K562 (cell line): Measurements from ENCODE around the gene ADGRD1. TPM values are rescaled to one million over a fixed set of nuclear protein-coding genes. Genes with fewer than 3 reads are reported as not detected.

ENCODE experiments used
- ATAC-seq: fragments of 200-7000 bp; cut with Tn5 transposase; 3 replicates; pipeline ENCODE4 v1.9.1; 2020; ENCODE audit warnings: moderate library complexity
- BruUV-seq: library from RNA; stranded (reverse); fragments of 400-500 nt; replicated peaks from 2 replicates; lab custom pipeline; 2021; lab: Mats Ljungman, UMichigan
- CTCF ChIA-PET: fragments of 300-600 bp; formaldehyde crosslinking; extraction: SDS; loops from one replicate; lab custom pipeline; 2021; ENCODE audit warnings: low intra/inter-chr PET ratio; lab: Yijun Ruan, JAX
- POLR2A ChIA-PET: fragments of 300-600, 350-650 bp; sonication (Branson Sonifier 250); formaldehyde crosslinking; extraction: SDS; loops from one replicate; lab custom pipeline; 2021; ENCODE audit warnings: antibody characterized with exemption, inconsistent platforms; lab: Yijun Ruan, JAX
- DNase-seq, 4 experiments: peaks; one replicate each; pipeline versions ENCODE4 v3.0.0 to v3.0.0-alpha.2; 2011 to 2018; ENCODE audit warnings: low spot score in 3 of 4, mixed read lengths in 3 of 4; ENCODE audit errors: extremely low read depth in 1 of 4
- FAIRE-seq: peaks from 2 replicates; lab custom pipeline; 2011; peaks lifted over from hg19 to GRCh38; lab: Jason Lieb, UNC
- H2AFZ ChIP-seq: 2 replicates; pipeline ENCODE4 v1.6.0; 2011; ENCODE audit warnings: low read depth, low read length, control low read depth, inconsistent platforms
- H3K27ac ChIP-seq: fragments of 200-600 bp; 3 replicates; pipeline ENCODE4 v1.8.0; 2011; ENCODE audit warnings: low read depth, mild to moderate bottlenecking, control low read depth, inconsistent platforms, low read length, moderate library complexity, mixed read lengths; ENCODE audit errors: extremely low read depth
- H3K27me3 ChIP-seq, 2 experiments: fragments of 300-600 bp in 1 of 2; 2 replicates in 1 of 2; 3 replicates in 1 of 2; pipeline versions ENCODE4 v1.6.0 to v1.8.0; 2011; ENCODE audit warnings: inconsistent platforms in 2 of 2, low read length in 2 of 2, mild to moderate bottlenecking in 1 of 2, mixed read lengths in 1 of 2, moderate library complexity in 1 of 2; ENCODE audit not compliant: control insufficient read depth in 2 of 2, insufficient read depth in 2 of 2
- H3K36me3 ChIP-seq: fragments of 300-600 bp; 3 replicates; pipeline ENCODE4 v1.8.0; 2011; ENCODE audit warnings: mild to moderate bottlenecking, low read length, inconsistent platforms; ENCODE audit not compliant: control insufficient read depth, insufficient read depth
- H3K4me1 ChIP-seq, 2 experiments: fragments of 200-600 bp in 1 of 2; replicated peaks in 1 of 2; 2 replicates in 1 of 2; 3 replicates in 1 of 2; pipeline versions ENCODE4 v1.5.1 to v1.8.0; 2011; ENCODE audit warnings: inconsistent platforms in 2 of 2, low read length in 2 of 2, mild to moderate bottlenecking in 1 of 2, mixed read lengths in 1 of 2, moderate library complexity in 1 of 2; ENCODE audit not compliant: control insufficient read depth in 2 of 2, insufficient read depth in 2 of 2
- H3K4me2 ChIP-seq: 2 replicates; pipeline ENCODE4 v1.6.1; 2011; ENCODE audit warnings: low read length, control low read depth, inconsistent platforms, mixed read lengths; ENCODE audit not compliant: insufficient read depth
- H3K4me3 ChIP-seq: fragments of 200-600 bp; sonication (generic), shearing (Covaris generic); 2 replicates; pipeline ENCODE4 v1.5.1; 2016; ENCODE audit warnings: control low read depth, inconsistent platforms
- H3K79me2 ChIP-seq: fragments of 200-600 bp; 3 replicates; pipeline ENCODE4 v1.8.0; 2011; ENCODE audit warnings: low read length, inconsistent platforms; ENCODE audit not compliant: control insufficient read depth, insufficient read depth
- H3K9ac ChIP-seq, 2 experiments: 2 replicates each; pipeline versions ENCODE4 v1.6.0 to v1.6.1; 2011; ENCODE audit warnings: low read depth in 2 of 2, low read length in 2 of 2, control low read depth in 1 of 2, inconsistent platforms in 1 of 2, mild to moderate bottlenecking in 1 of 2, mixed read lengths in 1 of 2; ENCODE audit not compliant: insufficient read depth in 1 of 2
- H3K9me1 ChIP-seq: one replicate; pipeline ENCODE4 v1.6.0; 2011; ENCODE audit warnings: inconsistent platforms, mild to moderate bottlenecking, low read length, moderate library complexity; ENCODE audit not compliant: control insufficient read depth, insufficient read depth
- H3K9me3 ChIP-seq: replicated peaks from 2 replicates; pipeline ENCODE4 v1.5.1; 2011; ENCODE audit warnings: low read depth, low read length, inconsistent platforms; ENCODE audit not compliant: control insufficient read depth, insufficient read depth
- H4K20me1 ChIP-seq: replicated peaks from 2 replicates; pipeline ENCODE4 v1.6.1; 2011; ENCODE audit warnings: low read length, inconsistent platforms, mixed read lengths; ENCODE audit not compliant: control insufficient read depth, insufficient read depth
- ARNT ChIP-seq, 2 experiments: fragments of 450-650 bp; IDR thresholded peaks; 2 replicates each; pipeline ENCODE4 v1.6.1; 2016; ENCODE audit warnings: mild to moderate bottlenecking in 1 of 2
- ELF1 ChIP-seq: fragments of 200-800 bp; sonication (Bioruptor generic); IDR thresholded peaks from 2 replicates; pipeline ENCODE4 v1.6.1; 2016; ENCODE audit warnings: missing genetic modification characterization, missing compliant biosample characterization
- ESRRA ChIP-seq: fragments of 450-650 bp; IDR thresholded peaks from 2 replicates; pipeline ENCODE4 v1.6.1; 2014; ENCODE audit warnings: low read depth, mild to moderate bottlenecking, moderate library complexity, borderline replicate concordance
- MXD1 ChIP-seq: fragments of 250-450 bp; sonication (Bioruptor Pico); IDR thresholded peaks from 2 replicates; pipeline ENCODE4 v1.8.0; 2021; ENCODE audit warnings: borderline replicate concordance, mild to moderate bottlenecking, moderate library complexity; ENCODE audit not compliant: poor library complexity, severe bottlenecking
- NELFE ChIP-seq: IDR thresholded peaks from 2 replicates; pipeline ENCODE4 v1.6.1; 2011; ENCODE audit warnings: mild to moderate bottlenecking; ENCODE audit not compliant: insufficient read depth, insufficient read length
- PTTG1 ChIP-seq: fragments of 450-650 bp; IDR thresholded peaks from 2 replicates; pipeline ENCODE4 v1.6.1; 2016; ENCODE audit warnings: low read depth, mild to moderate bottlenecking, missing genetic modification characterization, missing compliant biosample characterization
- RAD51 ChIP-seq: fragments of 450-650 bp; IDR thresholded peaks from 2 replicates; pipeline ENCODE4 v1.7.1; 2016; ENCODE audit warnings: low read depth, mild to moderate bottlenecking, borderline replicate concordance
- TGIF2 ChIP-seq: sonication (generic); formaldehyde crosslinking; IDR thresholded peaks from 2 replicates; pipeline ENCODE4 v1.8.1; 2022; ENCODE audit warnings: mild to moderate bottlenecking, missing genetic modification reagents, moderate library complexity
- ZKSCAN1 ChIP-seq: fragments of 150-350 bp; IDR thresholded peaks from 2 replicates; pipeline ENCODE4 v1.6.1; 2016; ENCODE audit warnings: low read depth, low read length
- ZNF347 ChIP-seq: fragments of 450-650 bp; formaldehyde crosslinking; IDR thresholded peaks from 2 replicates; pipeline ENCODE4 v1.4.0; 2020; ENCODE audit warnings: low read depth, mild to moderate bottlenecking, moderate library complexity
- ZNF354B ChIP-seq: fragments of 250-450 bp; sonication (Bioruptor Pico); IDR thresholded peaks from 2 replicates; pipeline ENCODE4 v1.4.0; 2020
- ZNF398 ChIP-seq: fragments of 250-450 bp; sonication (Bioruptor Pico); IDR thresholded peaks from 2 replicates; pipeline ENCODE4 v1.8.0; 2021; ENCODE audit warnings: moderate library complexity, mild to moderate bottlenecking, inconsistent platforms
- ZNF507 ChIP-seq: conservative IDR thresholded peaks from 2 replicates; pipeline ENCODE4 v1.6.1; 2017; ENCODE audit warnings: missing genetic modification characterization, missing compliant biosample characterization
- ZNF699 ChIP-seq: fragments of 250-450 bp; sonication (Bioruptor Pico); IDR thresholded peaks from 2 replicates; pipeline ENCODE4 v1.8.0; 2021; ENCODE audit warnings: mild to moderate bottlenecking, moderate library complexity; ENCODE audit not compliant: insufficient replicate concordance
- ZNF717 ChIP-seq: fragments of 250-450 bp; sonication (Bioruptor Pico); IDR thresholded peaks from 2 replicates; pipeline ENCODE4 v1.5.0; 2021
- ZNF785 ChIP-seq: fragments of 250-450 bp; sonication (Bioruptor Pico); IDR thresholded peaks from 2 replicates; pipeline ENCODE4 v1.4.0; 2020; ENCODE audit warnings: mild to moderate bottlenecking
- ZSCAN29 ChIP-seq: fragments of 450-650 bp; IDR thresholded peaks from 2 replicates; pipeline ENCODE4 v1.6.1; 2017
- WGBS: fragments of 100-300 bp; shearing (Covaris generic); methylation state at CpG from one replicate; pipeline ENCODE4 v1.1.6; 2016; ENCODE audit warnings: low coverage, mixed read lengths; ENCODE audit not compliant: insufficient coverage; ENCODE audit errors: missing lambda C conversion rate; 5-methylcytosine and 5-hydroxymethylcytosine counted together
- in situ Hi-C: fragments of 300-500 bp; cut with MboI; formaldehyde crosslinking; loops from 4 replicates; pipeline ENCODE4 v1.15.0; 2018; ENCODE audit warnings: inconsistent platforms, mixed read lengths
- intact Hi-C: fragments of 100-400 bp; cut with micrococcal nuclease; formaldehyde crosslinking; loops from 2 replicates; pipeline ENCODE4 v1.14.2; 2022
- polyA plus RNA-seq, 8 experiments: library from polyadenylated mRNA; depleted of rRNA in 4 of 8; stranded (reverse) in 5 of 8; unstranded in 3 of 8; fragments of >200 nt; fragmentation: Nextera tagmentation in 2 of 8; fragmentation: Illumina TruSeq in 1 of 8; extraction: Ambion mirVana in 2 of 8; extraction: Trizol in 1 of 8; gene quantifications; 2 replicates each; pipeline versions ENCODE4 v1.2.1 to v1.2.3, GENCODE V29; 2011 to 2014; ENCODE audit warnings: inconsistent platforms in 1 of 8, missing spikeins in 1 of 8
- total RNA-seq, 7 experiments: library from RNA; depleted of rRNA in 6 of 7; stranded (reverse); fragments of >200 nt in 6 of 7; fragmentation: Illumina TruSeq in 2 of 7; extraction: Trizol in 2 of 7; gene quantifications; 2 replicates each; pipeline versions ENCODE4 v1.2.1 to v1.2.3, GENCODE V29; 2011 to 2021; ENCODE audit warnings: low replicate concordance in 1 of 7

Gene ADGRD1
- total and polyA plus RNA-seq, 9 of the 15 experiments (the other 6 are each of a cell fraction or from before 2014, with no cell fraction given) = 1.7 to 11.7 (median 3.3) TPM

GRCh38 chr12:131010396-131011131, 56.9 kb downstream of the ADGRD1 start:
- POLR2A ChIA-PET = no interaction called here
- TF ChIP-seq TGIF2 (CRISPR knock-in tag) = no peak
- TF ChIP-seq ELF1 (tag) = no peak
- no peak for TF ChIP-seq NELFE
- TF ChIP-seq ZSCAN29 = no peak
- TF ChIP-seq ZNF398 = no peak
- no peak for TF ChIP-seq ARNT (IDR thresholded peaks at IDR 0.05)
- TF ChIP-seq ZNF785 (CRISPR knock-in tag) = no peak
- no peak for TF ChIP-seq PTTG1 (tag)
- TF ChIP-seq RAD51 = no peak
- TF ChIP-seq ZNF507 (tag) = no peak
- TF ChIP-seq ZNF717 (CRISPR knock-in tag) = no peak
- no peak for TF ChIP-seq ZNF699 (CRISPR knock-in tag)
- TF ChIP-seq ZKSCAN1 = no peak
- TF ChIP-seq ZNF347 (CRISPR knock-in tag) = no peak
- TF ChIP-seq ZNF354B (CRISPR knock-in tag) = no peak
- no peak for TF ChIP-seq MXD1 (CRISPR knock-in tag)
- no peak for TF ChIP-seq ESRRA

More at GRCh38 chr12:131010396-131011131, 56.9 kb downstream of the ADGRD1 start:
- Histone ChIP-seq H3K9ac (no peak overlapping the region), H3K79me2 (no peaks in the 10 kb centered on the region), H3K27me3 (peaks cover 0 to 36% of the 10 kb centered on the region in 2 experiments; a peak in 2 of 5 replicates), H3K9me1 (no peaks in the 10 kb centered on the region), H3K27ac (no peak overlapping the region), H3K4me2 (no peak overlapping the region), H2AFZ (no peak overlapping the region), H3K9me3 (no peaks in the 10 kb centered on the region), H3K4me3 (no peak overlapping the region), H4K20me1 (peaks cover 5% of the 10 kb centered on the region), H3K36me3 (no peaks in the 10 kb centered on the region), H3K4me1 (peaks cover 4 to 15% of the 10 kb centered on the region in 2 experiments; a peak in 2 of 5 replicates)
- FAIRE-seq (no peak), DNase-seq (no peak), ATAC-seq (no peak)
- whole genome bisulfite sequencing = 59% methylated on average over 15 of the region's 18 CpGs
- in situ Hi-C loops = no loop called here
- no TSS peak for BruUV-seq
- intact Hi-C loops = no loop called here
- CTCF ChIA-PET = no interaction called here
